ENCODE results near the gene NAA38.

GRCh38 chr17:7878234-7878633 lies 20.9 kb upstream of the NAA38 start:
- TF ChIP-seq CTCF (IDR thresholded peaks at IDR 0.05 in 4 of 5, conservative IDR thresholded peaks at IDR 0.05 in 1 of 5) (no peak), POLR2A (IDR thresholded peaks at IDR 0.05) (no peak)

Measured in gastrocnemius medialis (tissue), 4 donors.